GM10266 (cell line): Measurements from ENCODE around the gene TANK.

Experiments used
- DNase-seq: peaks from one replicate; pipeline ENCODE4 v3.0.0; 2012; ENCODE audit errors: extremely low spot score
- TF ChIP-seq, protein P1 (sequence below): IDR thresholded peaks from 2 replicates; pipeline ENCODE4 v1.5.1; 2012; ENCODE audit warnings: mild to moderate bottlenecking, low read depth; ENCODE audit not compliant: control insufficient read depth, insufficient read depth; ENCODE audit errors: missing control alignments

TANK gene

DNA sequence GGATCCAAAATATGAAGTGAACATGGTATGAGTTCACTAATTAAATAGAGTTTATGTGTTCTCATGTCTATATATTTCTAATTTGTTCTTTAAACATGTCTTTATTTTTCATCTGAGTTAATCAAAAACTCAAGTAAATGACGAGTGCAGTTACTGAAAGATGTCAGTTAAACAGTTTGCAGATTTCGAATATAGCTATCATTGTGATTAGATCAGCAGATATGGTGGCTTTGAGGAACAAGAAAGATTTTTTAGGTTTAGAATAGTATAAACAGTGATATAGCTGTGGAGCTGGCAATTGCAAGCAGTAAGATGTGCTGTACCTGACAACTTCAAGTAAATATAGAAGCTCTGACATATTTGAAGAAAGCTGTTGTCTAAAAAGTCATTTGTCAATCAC, 49.7 kb downstream of the TANK start:
- no peak for DNase-seq
- TF ChIP-seq, protein P1, sequence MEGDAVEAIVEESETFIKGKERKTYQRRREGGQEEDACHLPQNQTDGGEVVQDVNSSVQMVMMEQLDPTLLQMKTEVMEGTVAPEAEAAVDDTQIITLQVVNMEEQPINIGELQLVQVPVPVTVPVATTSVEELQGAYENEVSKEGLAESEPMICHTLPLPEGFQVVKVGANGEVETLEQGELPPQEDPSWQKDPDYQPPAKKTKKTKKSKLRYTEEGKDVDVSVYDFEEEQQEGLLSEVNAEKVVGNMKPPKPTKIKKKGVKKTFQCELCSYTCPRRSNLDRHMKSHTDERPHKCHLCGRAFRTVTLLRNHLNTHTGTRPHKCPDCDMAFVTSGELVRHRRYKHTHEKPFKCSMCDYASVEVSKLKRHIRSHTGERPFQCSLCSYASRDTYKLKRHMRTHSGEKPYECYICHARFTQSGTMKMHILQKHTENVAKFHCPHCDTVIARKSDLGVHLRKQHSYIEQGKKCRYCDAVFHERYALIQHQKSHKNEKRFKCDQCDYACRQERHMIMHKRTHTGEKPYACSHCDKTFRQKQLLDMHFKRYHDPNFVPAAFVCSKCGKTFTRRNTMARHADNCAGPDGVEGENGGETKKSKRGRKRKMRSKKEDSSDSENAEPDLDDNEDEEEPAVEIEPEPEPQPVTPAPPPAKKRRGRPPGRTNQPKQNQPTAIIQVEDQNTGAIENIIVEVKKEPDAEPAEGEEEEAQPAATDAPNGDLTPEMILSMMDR = no peak

DNA sequence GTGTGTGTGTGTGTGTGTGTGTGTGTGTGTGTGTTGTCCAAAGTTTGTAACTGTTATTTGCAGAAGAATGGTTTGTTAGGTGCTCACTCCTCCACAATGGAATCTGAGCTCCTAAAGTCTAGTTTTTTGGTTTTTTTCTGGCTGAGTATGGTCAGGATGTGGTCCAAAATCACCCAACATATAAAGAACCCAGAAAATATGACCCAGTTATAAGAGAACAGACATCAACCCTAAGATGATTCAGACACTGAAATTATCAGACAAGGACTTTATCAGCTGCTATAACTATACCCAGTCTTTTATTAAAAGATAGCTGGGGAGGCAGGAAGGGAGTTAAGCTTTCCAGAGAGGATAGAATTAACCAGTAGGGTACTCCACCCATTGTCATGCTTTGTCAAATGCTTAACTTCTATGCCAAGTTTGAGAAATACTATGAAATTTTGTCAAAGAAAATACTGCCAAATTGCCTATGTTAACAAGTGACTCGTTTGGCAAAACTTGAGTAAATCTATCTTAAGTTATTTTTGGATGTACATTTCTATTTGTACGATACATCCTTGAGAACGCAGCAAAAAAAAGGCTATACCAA, 57.5 kb downstream of the TANK start:
- no peak for DNase-seq
- TF ChIP-seq, protein P1 = no peak

DNA sequence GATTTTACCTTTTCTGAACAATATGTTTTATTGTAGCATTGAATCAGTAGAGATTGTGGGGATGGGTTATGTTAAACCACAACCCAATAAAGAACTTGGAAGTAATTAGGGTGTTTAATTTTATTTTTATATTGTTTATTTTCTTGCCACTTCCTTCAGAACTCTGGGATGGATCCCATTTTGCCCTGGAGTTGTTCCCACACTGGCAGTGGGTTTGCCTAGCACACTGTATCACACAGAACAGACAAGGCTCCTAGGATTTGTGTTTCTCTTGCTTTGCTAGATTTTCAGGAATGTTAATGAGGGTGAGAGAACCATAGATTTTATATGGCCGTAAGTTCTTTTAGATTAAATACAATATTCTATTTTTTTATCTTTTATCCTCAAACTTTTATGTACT, 59.0 kb downstream of the TANK start:
- TF ChIP-seq, protein P1 = no peak
- DNase-seq = no peak

DNA sequence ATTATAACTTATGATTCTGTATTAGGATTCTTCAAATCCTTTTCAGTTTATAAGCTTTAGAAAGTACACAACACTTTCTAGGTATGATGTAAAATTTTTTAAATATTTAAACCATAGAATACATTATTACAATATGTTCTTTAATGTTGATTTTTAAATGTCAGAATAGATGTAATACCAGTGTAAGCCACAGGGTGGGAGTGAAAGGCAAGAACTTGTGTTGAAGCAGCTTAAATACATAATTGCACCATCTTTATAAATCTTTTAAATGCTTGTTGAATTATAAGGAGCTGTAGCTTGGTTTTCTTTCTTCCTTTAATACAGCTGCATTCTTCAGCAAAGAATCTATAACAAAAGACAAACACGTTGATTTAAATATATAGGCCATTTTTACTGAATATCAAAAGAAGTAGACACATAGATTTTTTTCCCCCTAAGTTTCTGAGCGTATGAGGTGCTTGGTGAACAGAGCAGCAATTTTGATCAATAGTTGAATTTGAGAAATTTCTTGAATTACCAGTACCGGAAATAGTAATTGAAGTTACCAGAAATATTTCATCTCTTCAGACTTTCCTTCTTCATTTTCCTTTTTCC, 63.0 kb downstream of the TANK start:
- TF ChIP-seq, protein P1 = peak; percentile 65
- no peak for DNase-seq

DNA sequence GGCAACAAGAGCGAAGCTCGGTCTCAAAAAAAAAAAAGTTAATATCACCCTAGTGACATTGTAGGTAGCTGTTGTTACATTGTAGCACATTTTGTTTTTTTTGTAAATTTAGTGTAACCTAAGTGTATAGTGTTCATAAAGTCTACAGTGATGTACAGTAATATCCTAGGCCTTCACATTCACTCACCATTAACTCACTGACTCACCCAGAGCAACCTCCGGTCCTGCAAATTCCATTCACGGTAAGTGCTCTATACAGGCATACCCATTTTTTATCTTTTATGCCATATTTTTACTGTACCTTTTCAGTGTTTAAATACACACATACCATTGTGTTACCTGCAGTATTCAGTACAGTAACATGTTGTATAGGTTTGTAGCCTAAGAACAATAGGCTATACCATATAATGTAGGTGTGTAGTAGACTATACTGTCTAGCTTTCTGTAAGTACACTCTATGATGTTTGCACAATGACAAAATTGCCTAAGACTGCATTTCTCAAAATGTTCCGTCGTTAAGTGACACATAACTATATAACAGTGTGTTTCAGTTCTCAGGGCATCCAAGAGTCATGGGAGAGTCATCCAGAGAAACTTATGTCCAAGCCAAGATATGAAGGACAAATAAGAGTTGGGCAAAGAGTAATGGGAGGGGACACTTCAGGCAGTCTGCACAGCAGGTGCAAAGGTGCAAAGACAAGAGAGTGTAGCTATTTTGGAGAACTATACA, 68.4 kb downstream of the TANK start:
- no peak for DNase-seq
- TF ChIP-seq, protein P1 = no peak

DNA sequence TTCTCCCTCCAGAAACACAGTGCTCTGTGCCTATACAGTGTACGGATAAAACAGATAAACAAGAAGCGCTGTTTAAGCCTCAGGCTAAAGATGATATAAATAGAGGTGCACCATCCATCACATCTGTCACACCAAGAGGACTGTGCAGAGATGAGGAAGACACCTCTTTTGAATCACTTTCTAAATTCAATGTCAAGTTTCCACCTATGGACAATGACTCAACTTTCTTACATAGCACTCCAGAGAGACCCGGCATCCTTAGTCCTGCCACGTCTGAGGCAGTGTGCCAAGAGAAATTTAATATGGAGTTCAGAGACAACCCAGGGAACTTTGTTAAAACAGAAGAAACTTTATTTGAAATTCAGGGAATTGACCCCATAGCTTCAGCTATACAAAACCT, 70.7 kb downstream of the TANK start:
- no peak for DNase-seq
- TF ChIP-seq, protein P1 = no peak

DNA sequence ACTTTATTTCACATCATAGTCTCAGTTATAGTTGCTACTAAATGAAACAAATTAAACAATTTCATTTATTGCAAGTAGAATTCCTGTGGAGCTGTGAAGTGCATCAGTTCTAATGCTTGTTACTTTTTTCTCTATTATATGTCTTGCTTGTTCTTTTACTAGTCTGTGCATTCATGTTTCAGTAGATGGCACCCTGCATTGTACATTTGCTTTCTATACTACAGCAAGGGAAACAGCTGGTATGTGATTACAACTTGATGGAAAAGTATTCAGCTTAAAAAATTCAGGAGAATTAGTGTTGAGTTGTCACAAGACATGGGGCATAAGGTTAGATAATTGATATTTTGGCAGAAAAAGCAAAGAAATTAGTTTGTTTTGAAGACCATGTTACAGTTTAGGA, 72.3 kb downstream of the TANK start:
- DNase-seq = no peak
- TF ChIP-seq, protein P1 = no peak
